Measurements from ENCODE around the gene PPIE.

Gene PPIE

GRCh38 chr1:39738622-39739366 is at the start of gene PPIE:
TSS of gene PPIE (plus strand) at chr1:39738882. CDS start at chr1:39738901, 19 bp downstream.
- TF ChIP-seq POLR2A (IDR thresholded peaks at IDR 0.05; ENCODE audit: extremely low read depth, insufficient read length): peak; percentile 84
- peak; percentile 61; the same call in 1 of the 2 replicates for TF ChIP-seq MAX (IDR thresholded peaks at IDR 0.05; ENCODE audit: low read depth, low read length)
- TF ChIP-seq CTCF (IDR thresholded peaks at IDR 0.05; ENCODE audit: low read depth, low read length): no peak
- peak; percentile 45 for TF ChIP-seq MYC (IDR thresholded peaks at IDR 0.05; ENCODE audit: low read depth, low read length)
- peak within 1 kb of the TSS; percentile 99 for H3K4me3 ChIP-seq (ENCODE audit: low read depth, low read length)
- DNase-seq (ENCODE audit: low read depth): peak; percentile 96

GRCh38 chr1:39689214-39689613 is 49.5 kb upstream of the PPIE start:
- TF ChIP-seq MYC (IDR thresholded peaks at IDR 0.05; ENCODE audit: low read depth, low read length): no peak
- TF ChIP-seq MAX (IDR thresholded peaks at IDR 0.05; ENCODE audit: low read depth, low read length): no peak
- TF ChIP-seq CTCF (IDR thresholded peaks at IDR 0.05; ENCODE audit: low read depth, low read length): no peak
- TF ChIP-seq POLR2A (IDR thresholded peaks at IDR 0.05; ENCODE audit: extremely low read depth, insufficient read length): no peak
- H3K4me3 ChIP-seq (ENCODE audit: low read depth, low read length): no peak overlapping the region
- peak; percentile 16 for DNase-seq (ENCODE audit: low read depth)

GRCh38 chr1:39689635-39690034 is 49.0 kb upstream of the PPIE start:
- TF ChIP-seq POLR2A (IDR thresholded peaks at IDR 0.05; ENCODE audit: extremely low read depth, insufficient read length): no peak
- no peak for TF ChIP-seq MYC (IDR thresholded peaks at IDR 0.05; ENCODE audit: low read depth, low read length)
- no peak for TF ChIP-seq CTCF (IDR thresholded peaks at IDR 0.05; ENCODE audit: low read depth, low read length)
- no peak for TF ChIP-seq MAX (IDR thresholded peaks at IDR 0.05; ENCODE audit: low read depth, low read length)
- no peak for DNase-seq (ENCODE audit: low read depth)
- H3K4me3 ChIP-seq (ENCODE audit: low read depth, low read length): no peak overlapping the region

- TF ChIP-seq POLR2A (IDR thresholded peaks at IDR 0.05; ENCODE audit: extremely low read depth, insufficient read length) (no peak), MYC (IDR thresholded peaks at IDR 0.05; ENCODE audit: low read depth, low read length) (no peak), CTCF (IDR thresholded peaks at IDR 0.05; ENCODE audit: low read depth, low read length) (no peak), MAX (IDR thresholded peaks at IDR 0.05; ENCODE audit: low read depth, low read length) (no peak)
- no peak for DNase-seq (ENCODE audit: low read depth)
- H3K4me3 ChIP-seq (ENCODE audit: low read depth, low read length): no peak overlapping the region
These were observed 48.5 kb upstream of the PPIE start for GRCh38 chr1:39690225-39690624.

GRCh38 chr1:39690794-39691382 is 47.8 kb upstream of the PPIE start:
- DNase-seq (ENCODE audit: low read depth): no peak
- TF ChIP-seq POLR2A (IDR thresholded peaks at IDR 0.05; ENCODE audit: extremely low read depth, insufficient read length) (no peak), MAX (IDR thresholded peaks at IDR 0.05; ENCODE audit: low read depth, low read length) (no peak), MYC (IDR thresholded peaks at IDR 0.05; ENCODE audit: low read depth, low read length) (no peak), CTCF (IDR thresholded peaks at IDR 0.05; ENCODE audit: low read depth, low read length) (no peak)

More at GRCh38 chr1:39690794-39691382, 47.8 kb upstream of the PPIE start:
- H3K4me3 ChIP-seq (ENCODE audit: low read depth, low read length): no peak overlapping the region

Measured in NB4 (cell line).